Dendritic cell treated with granulocyte-macrophage colony-stimulating factor and Interleukin-4, amounts not matched to agents 40 ng/mL and 50 ng/mL, for 4 days (primary cell): ENCODE results near the gene OR1D2.
"Not testable (repeated sequence)": the region's sequence is repeated elsewhere in the genome, so short reads cannot be mapped to it uniquely, and the experiment has no call there.

Experiments
- H3K27ac Mint-ChIP-seq: one replicate; pipeline ENCODE4 v1.8.0; 2022; ENCODE audit warnings: mild to moderate bottlenecking, mixed read lengths
- H3K27me3 Mint-ChIP-seq: one replicate; pipeline ENCODE4 v1.8.0; 2022; ENCODE audit warnings: mild to moderate bottlenecking, mixed read lengths
- H3K36me3 Mint-ChIP-seq: one replicate; pipeline ENCODE4 v1.8.0; 2022; ENCODE audit warnings: low read depth, mixed read lengths
- H3K4me1 Mint-ChIP-seq: one replicate; pipeline ENCODE4 v1.8.0; 2022; ENCODE audit warnings: low read depth, mixed read lengths
- H3K4me3 Mint-ChIP-seq: one replicate; pipeline ENCODE4 v1.8.0; 2022; ENCODE audit warnings: mild to moderate bottlenecking, moderate library complexity, mixed read lengths
- H3K9me3 Mint-ChIP-seq: one replicate; pipeline ENCODE4 v1.8.0; 2022; ENCODE audit warnings: mixed read lengths
- intact Hi-C: fragments of 100-400 bp; cut with micrococcal nuclease; formaldehyde crosslinking; loops from one replicate; pipeline ENCODE4 v1.15.0; 2022

The OR1D2 gene

GRCh38 chr17:3104322-3104721 is at the start of gene OR1D2:
OR1D2 (minus strand) TSS chr17:3104422; CDS start chr17:3092996, 11,426 bp downstream.
- Mint-ChIP-seq H3K4me1 (no peaks in the 10 kb centered on the region), H3K27ac (no peak within 1 kb of the TSS), H3K36me3 (no peaks in the 10 kb centered on the region), H3K27me3 (peaks cover 22% of the 10 kb centered on the region), H3K4me3 (no peak within 1 kb of the TSS), H3K9me3 (peaks cover 20% of the 10 kb centered on the region)
- intact Hi-C loops = no loop called here

- intact Hi-C loops, H3K27ac Mint-ChIP-seq, H3K4me1 Mint-ChIP-seq, H3K36me3 Mint-ChIP-seq, H3K4me3 Mint-ChIP-seq, H3K9me3 Mint-ChIP-seq: not testable (repeated sequence)
- H3K27me3 Mint-ChIP-seq = peaks cover 31% of the 10 kb centered on the region
Observed at GRCh38 chr17:3137494-3137893, 33.3 kb upstream of the OR1D2 start.

- Mint-ChIP-seq H3K9me3 (no peaks in the 10 kb centered on the region), H3K36me3 (no peaks in the 10 kb centered on the region), H3K4me1 (no peaks in the 10 kb centered on the region), H3K4me3 (no peak within 1 kb of the TSS), H3K27me3 (peaks cover 22% of the 10 kb centered on the region), H3K27ac (no peak within 1 kb of the TSS)
- intact Hi-C loops = no loop called here
Observed at GRCh38 chr17:3127451-3127850, 23.2 kb upstream of the OR1D2 start, which contains the start of gene OR1G1. OR1G1 (minus strand) TSS chr17:3127551; CDS start chr17:3127551, 0 bp downstream.

GRCh38 chr17:3073850-3074249 is 30.4 kb downstream of the OR1D2 start:
- H3K27me3 Mint-ChIP-seq, H3K27ac Mint-ChIP-seq, H3K4me3 Mint-ChIP-seq, H3K36me3 Mint-ChIP-seq, intact Hi-C loops, H3K4me1 Mint-ChIP-seq: not testable (repeated sequence)
- peaks cover 16% of the 10 kb centered on the region for H3K9me3 Mint-ChIP-seq

GRCh38 chr17:3065192-3065591 is 39.0 kb downstream of the OR1D2 start:
- H3K9me3 Mint-ChIP-seq, H3K4me3 Mint-ChIP-seq, H3K36me3 Mint-ChIP-seq: not testable (repeated sequence)

GRCh38 chr17:3063507-3063906 is 40.7 kb downstream of the OR1D2 start, which contains the start of gene OR1D5:
OR1D5 (minus strand) TSS chr17:3063607; CDS start chr17:3063607, 0 bp downstream.
- H3K27me3 Mint-ChIP-seq, H3K4me1 Mint-ChIP-seq, H3K9me3 Mint-ChIP-seq, intact Hi-C loops, H3K27ac Mint-ChIP-seq, H3K36me3 Mint-ChIP-seq, H3K4me3 Mint-ChIP-seq: not testable (repeated sequence)

More at GRCh38 chr17:3065192-3065591, 39.0 kb downstream of the OR1D2 start:
- H3K27me3 Mint-ChIP-seq, H3K27ac Mint-ChIP-seq, intact Hi-C loops, H3K4me1 Mint-ChIP-seq: not testable (repeated sequence)

- H3K27ac Mint-ChIP-seq, H3K4me1 Mint-ChIP-seq, H3K9me3 Mint-ChIP-seq, intact Hi-C loops, H3K27me3 Mint-ChIP-seq, H3K4me3 Mint-ChIP-seq, H3K36me3 Mint-ChIP-seq: not testable (repeated sequence)
Observed at GRCh38 chr17:3062824-3063377, 41.3 kb downstream of the OR1D2 start.

GRCh38 chr17:3054868-3055267 is 49.4 kb downstream of the OR1D2 start:
- H3K4me1 Mint-ChIP-seq, H3K27ac Mint-ChIP-seq, H3K4me3 Mint-ChIP-seq, H3K36me3 Mint-ChIP-seq, H3K27me3 Mint-ChIP-seq, H3K9me3 Mint-ChIP-seq, intact Hi-C loops: not testable (repeated sequence)

- H3K36me3 Mint-ChIP-seq = peaks cover 6% of the 10 kb centered on the region
- peaks cover 2% of the 10 kb centered on the region for H3K27me3 Mint-ChIP-seq
- H3K9me3 Mint-ChIP-seq = no peaks in the 10 kb centered on the region
- no peak overlapping the region for H3K4me3 Mint-ChIP-seq
- H3K4me1 Mint-ChIP-seq = peaks cover 10% of the 10 kb centered on the region
- H3K27ac Mint-ChIP-seq = no peak overlapping the region
- intact Hi-C loops = loop anchor here (5.0 kb wide), 2 partner anchors 398 to 598 kb away; no protein-coding TSS in a partner anchor
Observed at GRCh38 chr17:3049705-3050295, 54.4 kb downstream of the OR1D2 start.

GRCh38 chr17:3048727-3049471 is 55.3 kb downstream of the OR1D2 start:
- intact Hi-C loops = loop anchor here (5.0 kb wide), 2 partner anchors 398 to 598 kb away; no protein-coding TSS in a partner anchor
- Mint-ChIP-seq H3K4me1 (peaks cover 10% of the 10 kb centered on the region), H3K36me3 (peaks cover 6% of the 10 kb centered on the region), H3K4me3 (peak overlapping the region; percentile 95), H3K9me3 (peaks cover 8% of the 10 kb centered on the region), H3K27me3 (peaks cover 7% of the 10 kb centered on the region), H3K27ac (peak overlapping the region; percentile 88)

- H3K9me3 Mint-ChIP-seq = peaks cover 16% of the 10 kb centered on the region
- H3K27ac Mint-ChIP-seq = no peak overlapping the region
- intact Hi-C loops = loop anchor here (5.0 kb wide), 2 partner anchors 401 to 601 kb away; no protein-coding TSS in a partner anchor
- peaks cover 6% of the 10 kb centered on the region for H3K36me3 Mint-ChIP-seq
- H3K27me3 Mint-ChIP-seq = peaks cover 13% of the 10 kb centered on the region
- H3K4me1 Mint-ChIP-seq = peaks cover 10% of the 10 kb centered on the region
- no peak overlapping the region for H3K4me3 Mint-ChIP-seq
Observed at GRCh38 chr17:3046753-3047152, 57.5 kb downstream of the OR1D2 start.

GRCh38 chr17:3043737-3044365 is 60.4 kb downstream of the OR1D2 start:
- Mint-ChIP-seq H3K4me1 (peaks cover 12% of the 10 kb centered on the region), H3K27me3 (peaks cover 26% of the 10 kb centered on the region), H3K27ac (no peak overlapping the region), H3K9me3 (peaks cover 16% of the 10 kb centered on the region), H3K4me3 (no peak overlapping the region), H3K36me3 (peaks cover under 1% of the 10 kb centered on the region)
- intact Hi-C loops = no loop called here

GRCh38 chr17:3040882-3041281 is 63.3 kb downstream of the OR1D2 start:
- H3K4me3 Mint-ChIP-seq = no peak overlapping the region
- H3K9me3 Mint-ChIP-seq = peaks cover 16% of the 10 kb centered on the region
- no peaks in the 10 kb centered on the region for H3K36me3 Mint-ChIP-seq
- intact Hi-C loops = no loop called here
- H3K4me1 Mint-ChIP-seq = peaks cover 14% of the 10 kb centered on the region
- H3K27me3 Mint-ChIP-seq = peaks cover 24% of the 10 kb centered on the region
- H3K27ac Mint-ChIP-seq = no peak overlapping the region

- intact Hi-C loops = no loop called here
- Mint-ChIP-seq H3K27me3 (peaks cover 24% of the 10 kb centered on the region), H3K4me3 (no peak overlapping the region), H3K4me1 (peaks cover 14% of the 10 kb centered on the region), H3K36me3 (peaks cover 8% of the 10 kb centered on the region), H3K9me3 (peaks cover 16% of the 10 kb centered on the region), H3K27ac (no peak overlapping the region)
Observed at GRCh38 chr17:3039736-3040135, 64.5 kb downstream of the OR1D2 start.
